Activated CD4-positive, alpha-beta memory T cell treated with anti-CD3 and anti-CD28 coated beads, Interleukin-2, amount 10 ng/mL, durations not matched to agents 7 days and 5 days (primary cell): ENCODE results near the gene DNAH1. TPM values are rescaled to one million over a fixed set of nuclear protein-coding genes. Genes with fewer than 3 reads are reported as not detected.

ENCODE experiments used
- CTCF ChIA-PET: fragments of 350-600 bp; sonication (Branson Sonifier 250); formaldehyde crosslinking; loops from one replicate; lab custom pipeline; 2021; ENCODE audit warnings: antibody characterized with exemption, inconsistent platforms; lab: Charles Lee
- POLR2A ChIA-PET: fragments of 350-600 bp; sonication (Branson Sonifier 250); formaldehyde crosslinking; loops from one replicate; lab custom pipeline; 2021; ENCODE audit warnings: antibody characterized with exemption; lab: Charles Lee
- DNase-seq: peaks from one replicate; pipeline ENCODE4 v3.0.0-alpha.2; 2020
- H3K27ac Mint-ChIP-seq: one replicate; pipeline ENCODE4 v1.8.0; 2021; ENCODE audit warnings: mild to moderate bottlenecking, mixed read lengths
- H3K27me3 Mint-ChIP-seq: one replicate; pipeline ENCODE4 v1.8.0; 2021; ENCODE audit warnings: mixed read lengths
- H3K36me3 Mint-ChIP-seq: one replicate; pipeline ENCODE4 v1.8.0; 2021; ENCODE audit warnings: low read depth, mixed read lengths
- H3K4me1 Mint-ChIP-seq: one replicate; pipeline ENCODE4 v1.8.0; 2021; ENCODE audit warnings: mixed read lengths
- H3K4me3 Mint-ChIP-seq: one replicate; pipeline ENCODE4 v1.8.0; 2021; ENCODE audit warnings: mild to moderate bottlenecking, mixed read lengths
- H3K9me3 Mint-ChIP-seq: one replicate; pipeline ENCODE4 v1.8.0; 2021; ENCODE audit warnings: mixed read lengths
- total RNA-seq, 2 experiments: library from RNA; stranded (reverse); gene quantifications; one replicate each; pipeline ENCODE4 v1.2.3, GENCODE V29; 2021

The DNAH1 gene
- total RNA-seq, 2 experiments from 2014 or later = 20.7 to 21.8 TPM

GRCh38 chr3:52393959-52394670 lies 78.0 kb downstream of the DNAH1 start:
- Mint-ChIP-seq H3K4me3 (no peak overlapping the region), H3K27ac (no peak overlapping the region), H3K4me1 (no peaks in the 10 kb centered on the region), H3K27me3 (no peaks in the 10 kb centered on the region), H3K9me3 (no peaks in the 10 kb centered on the region), H3K36me3 (peaks cover 12% of the 10 kb centered on the region)
- ChIA-PET POLR2A (interaction anchor here (4.6 kb wide), 1 partner anchor 12 kb away, joined by 13 read pairs; no protein-coding TSS in a partner anchor), CTCF (no interaction called here)
- DNase-seq = no peak

DNA sequence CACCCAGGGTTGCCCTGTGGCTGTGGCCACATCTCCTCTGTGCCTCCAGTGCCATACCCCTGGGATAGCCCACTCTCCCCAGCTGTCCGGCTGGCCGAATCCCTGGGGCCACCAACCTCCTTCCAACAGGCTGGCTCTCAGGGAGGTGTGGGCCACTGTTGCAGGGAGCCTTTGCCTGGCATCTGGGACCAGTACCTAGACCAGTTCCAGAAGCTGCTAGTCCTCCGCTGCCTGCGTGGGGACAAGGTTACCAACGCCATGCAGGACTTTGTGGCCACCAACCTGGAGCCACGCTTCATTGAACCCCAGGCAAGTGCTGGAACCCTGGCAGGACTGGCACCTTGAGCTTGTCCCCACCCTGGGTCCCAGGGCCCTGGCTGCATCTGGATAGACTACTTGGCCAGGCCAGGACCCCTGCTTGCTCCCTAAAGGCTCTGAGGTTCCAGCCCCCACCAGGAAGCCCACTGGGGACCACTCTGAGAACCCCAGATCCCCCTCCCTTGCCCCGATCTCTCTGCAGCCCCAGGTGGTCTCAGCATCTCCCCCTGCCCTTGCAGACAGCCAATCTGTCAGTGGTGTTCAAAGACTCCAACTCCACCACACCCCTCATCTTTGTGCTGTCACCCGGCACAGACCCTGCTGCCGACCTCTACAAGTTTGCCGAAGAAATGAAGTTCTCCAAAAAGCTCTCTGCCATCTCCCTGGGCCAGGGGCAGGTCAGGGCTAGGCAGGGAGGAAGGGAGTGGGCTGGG lies 78.8 kb downstream of the DNAH1 start:
- H3K9me3 Mint-ChIP-seq = no peaks in the 10 kb centered on the region
- no peak overlapping the region for H3K4me3 Mint-ChIP-seq
- ChIA-PET POLR2A (interaction anchor here (1.1 to 4.6 kb wide), 2 partner anchors 9 to 11 kb away, joined by 3 to 13 read pairs; no protein-coding TSS in a partner anchor), CTCF (interaction anchor here (1.3 kb wide), 1 partner anchor 174 kb away, joined by 3 read pairs; no protein-coding TSS in a partner anchor)
- H3K36me3 Mint-ChIP-seq = peaks cover 12% of the 10 kb centered on the region
- H3K27ac Mint-ChIP-seq = no peak overlapping the region
- no peaks in the 10 kb centered on the region for H3K4me1 Mint-ChIP-seq
- no peaks in the 10 kb centered on the region for H3K27me3 Mint-ChIP-seq
- DNase-seq = no peak

DNA sequence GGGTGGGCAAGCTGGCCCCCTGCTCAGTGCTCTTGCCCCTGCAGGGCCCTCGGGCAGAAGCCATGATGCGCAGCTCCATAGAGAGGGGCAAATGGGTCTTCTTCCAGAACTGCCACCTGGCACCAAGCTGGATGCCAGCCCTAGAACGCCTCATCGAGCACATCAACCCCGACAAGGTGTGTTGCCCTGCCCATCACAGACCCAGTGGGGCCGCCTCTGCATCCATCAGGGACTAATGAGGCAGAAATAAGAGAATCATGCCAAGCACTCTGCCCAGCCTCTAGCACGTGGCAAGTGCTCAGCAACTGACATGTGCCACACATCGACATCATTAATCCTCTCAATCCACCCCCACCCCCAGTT lies 79.4 kb downstream of the DNAH1 start:
- Mint-ChIP-seq H3K4me3 (no peak overlapping the region), H3K27ac (no peak overlapping the region)

GRCh38 chr3:52396011-52396906 lies 80.1 kb downstream of the DNAH1 start:
- no peak for DNase-seq
- CTCF ChIA-PET = interaction anchor here (1.3 kb wide), 1 partner anchor 176 kb away, joined by 3 read pairs; no protein-coding TSS in a partner anchor
- no peak overlapping the region for H3K4me3 Mint-ChIP-seq
- H3K9me3 Mint-ChIP-seq = no peaks in the 10 kb centered on the region
- H3K27ac Mint-ChIP-seq = no peak overlapping the region
- H3K36me3 Mint-ChIP-seq = peaks cover 18% of the 10 kb centered on the region
- POLR2A ChIA-PET = interaction anchor here (1.1 to 4.6 kb wide), 3 partner anchors 8 to 12 kb away, joined by 3 to 13 read pairs (median 3); no protein-coding TSS in a partner anchor
- H3K4me1 Mint-ChIP-seq = no peaks in the 10 kb centered on the region
- H3K27me3 Mint-ChIP-seq = no peaks in the 10 kb centered on the region

More for the DNA sequence above, 79.4 kb downstream of the DNAH1 start:
- ChIA-PET POLR2A (interaction anchor here (1.1 to 4.6 kb wide), 2 partner anchors 8 to 10 kb away, joined by 3 to 13 read pairs; no protein-coding TSS in a partner anchor), CTCF (interaction anchor here (1.3 kb wide), 1 partner anchor 175 kb away, joined by 3 read pairs; no protein-coding TSS in a partner anchor)
- Mint-ChIP-seq H3K27me3 (no peaks in the 10 kb centered on the region), H3K9me3 (no peaks in the 10 kb centered on the region), H3K4me1 (no peaks in the 10 kb centered on the region), H3K36me3 (peaks cover 12% of the 10 kb centered on the region)
- DNase-seq = no peak

GRCh38 chr3:52396907-52397591 lies 80.9 kb downstream of the DNAH1 start:
- Mint-ChIP-seq H3K4me3 (no peak overlapping the region), H3K9me3 (no peaks in the 10 kb centered on the region), H3K36me3 (peaks cover 16% of the 10 kb centered on the region), H3K27ac (no peak overlapping the region), H3K27me3 (no peaks in the 10 kb centered on the region), H3K4me1 (no peaks in the 10 kb centered on the region)
- ChIA-PET POLR2A (interaction anchor here (1.5 to 4.6 kb wide), 2 partner anchors 9 to 11 kb away, joined by 3 to 13 read pairs; no protein-coding TSS in a partner anchor), CTCF (no interaction called here)
- no peak for DNase-seq

DNA sequence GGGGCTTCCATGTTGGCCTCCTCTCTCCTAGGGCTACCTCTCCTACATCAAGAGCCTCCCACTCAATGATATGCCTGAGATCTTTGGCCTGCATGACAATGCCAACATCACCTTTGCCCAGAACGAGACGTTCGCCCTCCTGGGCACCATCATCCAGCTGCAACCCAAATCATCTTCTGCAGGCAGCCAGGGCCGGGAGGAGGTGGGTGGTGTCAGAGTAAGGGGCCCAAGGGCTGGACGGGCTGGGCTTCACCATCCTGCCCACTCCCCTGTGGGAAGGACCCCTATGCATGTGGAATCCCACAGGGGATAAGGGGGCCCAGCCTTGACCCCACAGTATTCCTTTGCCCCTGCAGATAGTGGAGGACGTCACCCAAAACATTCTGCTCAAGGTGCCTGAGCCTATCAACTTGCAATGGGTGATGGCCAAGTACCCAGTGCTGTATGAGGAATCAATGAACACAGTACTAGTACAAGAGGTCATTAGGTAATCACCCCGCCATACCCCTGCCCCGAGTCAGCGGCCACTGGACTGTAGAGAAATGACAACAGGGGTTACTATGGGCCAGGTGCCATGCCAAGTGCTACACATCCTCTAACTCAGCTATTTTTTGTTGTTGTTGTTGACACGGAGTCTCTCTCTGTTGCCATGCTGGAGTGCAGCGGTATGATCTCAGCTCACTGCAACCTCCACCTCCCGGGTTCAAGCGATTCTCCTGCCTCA lies 81.7 kb downstream of the DNAH1 start:
- Mint-ChIP-seq H3K4me1 (no peaks in the 10 kb centered on the region), H3K27me3 (no peaks in the 10 kb centered on the region), H3K4me3 (no peak overlapping the region), H3K36me3 (peaks cover 22% of the 10 kb centered on the region), H3K27ac (no peak overlapping the region), H3K9me3 (no peaks in the 10 kb centered on the region)
- DNase-seq = no peak
- CTCF ChIA-PET = interaction anchor here (0.9 to 1.1 kb wide), 2 partner anchors 10 to 15 kb away, joined by 3 to 4 read pairs; no protein-coding TSS in a partner anchor
- POLR2A ChIA-PET = interaction anchor here (0.9 to 4.6 kb wide), 3 partner anchors 8 to 50 kb away, joined by 3 to 13 read pairs (median 3); no protein-coding TSS in a partner anchor

- CTCF ChIA-PET = interaction anchor here (0.9 to 1.1 kb wide), 2 partner anchors 11 to 14 kb away, joined by 3 to 4 read pairs; no protein-coding TSS in a partner anchor
- no peak overlapping the region for H3K27ac Mint-ChIP-seq
- no peak overlapping the region for H3K4me3 Mint-ChIP-seq
- no peak for DNase-seq
- H3K9me3 Mint-ChIP-seq = no peaks in the 10 kb centered on the region
- H3K36me3 Mint-ChIP-seq = peaks cover 24% of the 10 kb centered on the region
- H3K4me1 Mint-ChIP-seq = no peaks in the 10 kb centered on the region
- no peaks in the 10 kb centered on the region for H3K27me3 Mint-ChIP-seq
- POLR2A ChIA-PET = interaction anchor here (0.9 to 4.6 kb wide), 2 partner anchors 7 to 50 kb away, joined by 3 to 13 read pairs; no protein-coding TSS in a partner anchor
Measured at GRCh38 chr3:52398670-52399081, 82.6 kb downstream of the DNAH1 start.

DNA sequence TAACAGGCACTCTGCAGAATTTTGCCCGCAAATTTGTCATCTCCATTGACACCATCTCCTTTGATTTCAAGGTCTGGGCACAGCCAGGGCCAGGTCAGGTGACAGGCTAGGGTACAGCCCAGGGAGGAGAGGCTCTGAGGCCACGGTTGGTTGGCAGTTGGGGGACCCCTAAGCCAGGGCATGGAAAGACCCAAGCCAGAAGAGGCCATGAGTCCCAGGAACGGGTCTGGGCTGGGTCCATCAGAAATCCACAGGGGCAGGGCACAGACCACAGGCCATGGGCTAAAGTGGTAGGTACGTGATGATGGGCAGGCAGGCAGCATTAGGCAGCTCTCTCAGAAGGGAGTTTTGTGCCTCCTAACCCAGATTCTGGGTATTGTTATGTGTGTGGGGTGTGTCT lies 83.0 kb downstream of the DNAH1 start:
- CTCF ChIA-PET = interaction anchor here (0.9 to 1.1 kb wide), 2 partner anchors 11 to 13 kb away, joined by 3 to 4 read pairs; no protein-coding TSS in a partner anchor
- Mint-ChIP-seq H3K27ac (no peak overlapping the region), H3K9me3 (no peaks in the 10 kb centered on the region), H3K27me3 (no peaks in the 10 kb centered on the region), H3K4me1 (no peaks in the 10 kb centered on the region), H3K4me3 (no peak overlapping the region), H3K36me3 (peaks cover 28% of the 10 kb centered on the region)
- DNase-seq = no peak
- POLR2A ChIA-PET = interaction anchor here (0.9 to 4.6 kb wide), 2 partner anchors 7 to 49 kb away, joined by 3 to 13 read pairs; no protein-coding TSS in a partner anchor

DNA sequence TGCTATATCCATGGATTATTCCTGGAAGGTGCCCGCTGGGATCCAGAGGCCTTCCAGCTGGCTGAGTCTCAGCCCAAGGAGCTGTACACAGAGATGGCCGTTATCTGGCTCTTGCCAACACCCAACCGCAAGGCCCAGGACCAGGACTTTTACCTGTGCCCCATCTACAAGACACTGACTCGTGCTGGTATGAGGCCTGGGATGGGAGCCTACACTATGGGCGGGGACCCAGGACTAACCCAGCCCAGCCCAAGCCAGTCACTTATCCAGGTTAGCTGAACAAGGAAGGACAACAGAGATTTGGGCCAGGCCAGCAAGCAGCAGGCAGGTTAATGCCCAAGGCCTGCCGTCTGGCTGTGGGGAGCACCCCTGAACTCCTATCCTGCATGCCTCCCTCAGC lies 83.5 kb downstream of the DNAH1 start:
- no peak overlapping the region for H3K27ac Mint-ChIP-seq
- H3K4me3 Mint-ChIP-seq = no peak overlapping the region
- H3K27me3 Mint-ChIP-seq = no peaks in the 10 kb centered on the region
- H3K9me3 Mint-ChIP-seq = no peaks in the 10 kb centered on the region
- H3K36me3 Mint-ChIP-seq = peaks cover 32% of the 10 kb centered on the region
- no peaks in the 10 kb centered on the region for H3K4me1 Mint-ChIP-seq
- CTCF ChIA-PET = no interaction called here
- POLR2A ChIA-PET = no interaction called here
- no peak for DNase-seq

DNA sequence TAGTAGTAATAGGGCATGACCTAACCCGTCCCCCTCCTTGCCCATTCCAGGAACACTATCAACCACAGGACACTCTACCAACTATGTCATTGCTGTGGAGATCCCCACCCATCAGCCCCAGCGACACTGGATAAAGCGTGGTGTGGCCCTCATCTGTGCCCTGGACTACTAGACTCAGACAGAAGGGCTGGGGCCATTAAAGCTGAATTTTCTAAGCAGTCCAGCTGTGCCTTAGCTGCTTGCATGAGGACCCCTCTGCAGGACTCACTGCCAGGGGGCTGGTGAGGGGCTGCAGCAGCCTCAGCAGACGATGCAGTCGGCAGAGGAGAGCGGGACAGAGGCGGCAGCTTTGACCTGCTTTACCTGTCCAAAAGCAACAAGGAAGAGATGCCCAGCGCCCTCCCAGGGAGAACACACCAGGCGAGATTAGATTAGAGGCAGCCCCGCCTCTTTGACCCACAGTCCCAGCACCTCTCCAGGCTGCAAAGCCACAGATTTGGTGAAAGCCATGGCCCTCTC lies 84.2 kb downstream of the DNAH1 start:
- no peak overlapping the region for H3K27ac Mint-ChIP-seq
- no peaks in the 10 kb centered on the region for H3K27me3 Mint-ChIP-seq
- peaks cover 37% of the 10 kb centered on the region for H3K36me3 Mint-ChIP-seq
- no peak for DNase-seq
- CTCF ChIA-PET = no interaction called here
- H3K9me3 Mint-ChIP-seq = no peaks in the 10 kb centered on the region
- no peak overlapping the region for H3K4me3 Mint-ChIP-seq
- POLR2A ChIA-PET = no interaction called here
- H3K4me1 Mint-ChIP-seq = no peaks in the 10 kb centered on the region

- peaks cover 44% of the 10 kb centered on the region for H3K36me3 Mint-ChIP-seq
- H3K4me1 Mint-ChIP-seq = no peaks in the 10 kb centered on the region
- no peaks in the 10 kb centered on the region for H3K27me3 Mint-ChIP-seq
- H3K4me3 Mint-ChIP-seq = no peak overlapping the region
- ChIA-PET CTCF (no interaction called here), POLR2A (interaction anchor here (1.3 kb wide), 1 partner anchor 16 kb away, joined by 4 read pairs; no protein-coding TSS in a partner anchor)
- DNase-seq = no peak
- H3K9me3 Mint-ChIP-seq = no peaks in the 10 kb centered on the region
- no peak overlapping the region for H3K27ac Mint-ChIP-seq
Measured at GRCh38 chr3:52401021-52401420, 84.9 kb downstream of the DNAH1 start.
